ENCODE results near the gene ZC2HC1C. TPM values are rescaled to one million over a fixed set of nuclear protein-coding genes. Genes with fewer than 3 reads are reported as not detected.
"Not testable (repeated sequence)": the region's sequence is repeated elsewhere in the genome, so short reads cannot be mapped to it uniquely, and the experiment has no call there.

Gene ZC2HC1C
- total RNA-seq, 1 experiment from 2014 or later = 1.3 TPM

GRCh38 chr14:75054421-75054820 lies 15.0 kb upstream of the ZC2HC1C start:
- no peak for DNase-seq (ENCODE audit: low read depth)

GRCh38 chr14:75059642-75060041 lies 9.8 kb upstream of the ZC2HC1C start:
- peak; percentile 83 for DNase-seq (ENCODE audit: low read depth)

- no peak for DNase-seq (ENCODE audit: low read depth)
These were observed 9.0 kb upstream of the ZC2HC1C start for GRCh38 chr14:75060420-75060819.

DNA sequence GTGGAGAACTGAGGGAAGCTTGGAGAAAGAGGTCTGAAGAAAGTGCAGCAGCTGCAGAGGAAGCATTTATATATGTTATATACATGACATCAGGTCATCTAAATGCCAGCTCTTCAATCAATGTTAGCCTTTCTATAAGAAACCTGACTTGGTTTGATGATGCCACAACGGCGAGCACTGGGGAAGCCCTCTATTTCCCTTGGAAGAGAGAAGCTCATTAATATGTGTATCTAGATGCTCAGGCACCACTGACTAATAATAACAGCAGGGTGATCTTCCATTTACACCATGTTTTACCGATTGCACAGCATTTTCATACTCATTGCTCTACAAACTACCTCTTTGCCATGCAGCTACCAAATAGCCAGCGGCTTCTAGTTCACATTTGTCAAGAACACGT lies 6.4 kb upstream of the ZC2HC1C start:
- DNase-seq (ENCODE audit: low read depth) = peak; percentile 23

DNA sequence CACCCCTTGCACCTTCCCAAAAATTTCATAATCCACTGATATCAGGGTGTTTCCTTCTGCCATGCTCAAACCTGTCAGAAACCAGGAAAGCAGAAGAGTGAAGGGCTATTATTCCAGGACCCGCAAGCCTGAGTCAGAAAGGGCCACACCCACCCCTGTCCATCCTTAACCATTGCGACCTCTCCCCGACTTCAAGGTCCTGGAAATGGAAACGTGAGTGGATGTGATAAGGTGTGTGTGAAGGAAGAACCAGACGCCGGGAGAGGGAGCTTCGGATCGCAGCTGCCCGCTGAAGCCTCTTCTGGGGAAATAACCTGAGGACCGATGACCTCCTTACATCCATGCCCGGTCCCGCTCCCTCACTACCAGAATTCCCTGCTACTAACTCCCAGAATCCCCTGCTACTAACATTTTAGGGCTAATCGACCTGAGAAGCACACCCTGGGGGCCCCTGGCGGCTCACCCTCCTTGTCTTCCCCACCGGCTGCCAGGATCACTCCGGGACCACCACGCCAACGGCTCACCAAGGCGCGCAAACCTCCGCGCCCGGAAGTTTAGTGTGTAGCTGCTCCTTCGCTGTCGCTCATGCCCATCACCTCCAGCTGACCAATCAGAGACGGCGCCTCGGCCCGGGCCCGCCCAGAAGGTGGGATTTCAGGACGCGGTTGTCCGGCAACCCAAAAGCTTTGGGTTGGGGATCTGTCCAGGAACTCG lies 5.8 kb upstream of the ZC2HC1C start, which contains the start of gene ACYP1:
TSS of gene ACYP1 (minus strand) at position 534 of the 714 bp plus-strand sequence. CDS start at position 63, 471 bp downstream.
- DNase-seq (ENCODE audit: low read depth) = peak; percentile 88

DNA sequence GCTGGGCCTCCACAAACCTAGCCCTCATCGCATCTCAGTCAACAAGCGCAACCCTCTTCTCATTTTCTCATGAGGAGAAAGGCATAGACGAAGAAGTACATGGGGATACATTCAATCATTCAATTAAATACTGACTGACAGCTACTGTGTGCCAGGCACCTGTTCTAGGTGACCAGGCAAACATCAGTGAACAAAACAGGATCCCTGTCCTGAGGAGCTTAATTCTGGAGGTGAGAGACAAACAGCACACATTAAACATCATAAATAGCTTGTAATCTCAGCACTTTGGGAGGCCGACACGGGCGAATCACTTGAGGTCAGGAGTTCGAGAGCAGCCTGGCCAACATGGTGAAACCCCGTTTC lies 5.3 kb upstream of the ZC2HC1C start:
- DNase-seq (ENCODE audit: low read depth) = no peak

DNA sequence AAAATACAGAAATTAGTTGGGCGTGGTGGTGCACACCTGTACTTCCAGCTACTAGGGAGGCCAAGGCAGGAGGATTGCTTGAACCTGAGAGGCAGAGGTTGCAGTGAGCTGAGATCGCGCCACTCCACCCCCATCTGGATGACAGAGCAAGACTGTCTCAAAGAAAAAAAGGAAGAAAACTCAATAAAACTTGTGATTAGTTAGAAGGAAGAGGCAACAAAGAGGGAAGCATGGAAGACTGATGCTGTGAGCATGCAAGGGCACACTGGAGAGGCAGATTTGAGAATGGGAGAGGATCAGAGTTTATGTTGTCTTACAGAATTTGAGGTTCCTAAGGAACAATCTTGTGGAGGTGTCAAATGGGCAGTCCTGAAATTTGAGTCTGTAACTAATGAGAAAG lies 2.8 kb upstream of the ZC2HC1C start:
- DNase-seq (ENCODE audit: low read depth) = no peak

DNA sequence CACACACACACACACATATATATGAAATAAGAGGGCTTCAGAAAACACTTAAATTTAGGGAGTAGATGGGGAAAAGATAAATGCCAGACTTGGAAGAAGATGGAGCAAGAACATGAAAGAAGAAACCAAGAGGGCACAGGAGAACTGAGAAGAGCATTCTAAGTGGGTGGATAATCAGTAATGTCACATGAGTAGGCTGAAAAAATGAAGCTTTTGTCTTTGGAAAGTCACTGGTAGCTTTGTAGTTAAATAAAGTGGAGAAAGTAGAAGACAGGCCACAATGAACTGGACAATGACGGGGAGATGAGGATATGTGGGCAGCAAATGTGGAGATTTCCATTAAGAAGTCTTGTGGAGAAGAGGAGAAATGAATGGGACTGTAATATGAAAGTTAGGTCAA lies 2.2 kb upstream of the ZC2HC1C start:
- DNase-seq (ENCODE audit: low read depth) = no peak

DNA sequence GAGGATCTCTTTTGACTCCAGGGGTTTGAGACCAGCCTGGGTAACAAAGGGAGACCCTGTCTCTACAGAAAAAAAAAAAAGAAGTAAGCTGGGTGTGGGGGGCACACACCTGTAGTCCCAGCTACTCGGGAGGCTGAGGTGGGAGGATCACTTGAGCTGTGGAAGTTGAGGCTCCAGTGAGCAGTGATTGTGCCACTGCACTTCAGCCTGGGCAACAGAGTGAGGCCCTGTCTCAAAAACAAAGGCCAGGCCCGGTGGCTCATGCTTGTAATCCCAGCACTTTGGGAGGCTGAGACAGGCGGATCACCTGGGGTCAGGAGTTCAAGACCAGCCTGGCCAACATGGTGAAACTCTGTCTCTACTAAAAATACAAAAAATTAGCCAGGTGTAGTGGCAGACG lies 1.7 kb upstream of the ZC2HC1C start:
- not testable (repeated sequence) for DNase-seq (ENCODE audit: low read depth)

- peak; percentile 23 for DNase-seq (ENCODE audit: low read depth)
These were observed 934 bp upstream of the ZC2HC1C start for GRCh38 chr14:75068294-75069120.

GRCh38 chr14:75069811-75070145 lies 337 bp downstream of the ZC2HC1C start:
- no peak for DNase-seq (ENCODE audit: low read depth)

- DNase-seq (ENCODE audit: low read depth) = no peak
These were observed 942 bp downstream of the ZC2HC1C start for GRCh38 chr14:75070383-75070782.

- no peak for DNase-seq (ENCODE audit: low read depth)
These were observed 8.4 kb downstream of the ZC2HC1C start for GRCh38 chr14:75077794-75078193.

DNA sequence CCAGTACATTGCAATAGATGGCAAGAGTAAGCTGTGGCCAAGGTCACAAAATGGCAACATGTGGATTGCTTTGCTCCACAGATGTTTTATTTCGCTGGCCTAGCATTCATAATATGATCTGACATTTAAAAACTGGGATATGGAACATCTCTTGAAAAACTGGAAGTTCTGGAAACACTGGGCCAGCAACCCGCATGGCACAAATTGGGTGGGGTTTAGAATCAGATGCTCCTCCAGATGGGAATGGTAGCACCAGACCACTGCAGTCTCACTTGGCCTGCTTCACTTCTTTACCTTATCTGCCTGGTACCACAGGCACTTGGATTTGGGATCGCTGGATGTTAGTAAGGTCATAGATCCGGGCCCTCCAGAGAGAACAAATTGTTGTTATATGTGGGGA lies 10.1 kb downstream of the ZC2HC1C start:
- no peak for DNase-seq (ENCODE audit: low read depth)

DNA sequence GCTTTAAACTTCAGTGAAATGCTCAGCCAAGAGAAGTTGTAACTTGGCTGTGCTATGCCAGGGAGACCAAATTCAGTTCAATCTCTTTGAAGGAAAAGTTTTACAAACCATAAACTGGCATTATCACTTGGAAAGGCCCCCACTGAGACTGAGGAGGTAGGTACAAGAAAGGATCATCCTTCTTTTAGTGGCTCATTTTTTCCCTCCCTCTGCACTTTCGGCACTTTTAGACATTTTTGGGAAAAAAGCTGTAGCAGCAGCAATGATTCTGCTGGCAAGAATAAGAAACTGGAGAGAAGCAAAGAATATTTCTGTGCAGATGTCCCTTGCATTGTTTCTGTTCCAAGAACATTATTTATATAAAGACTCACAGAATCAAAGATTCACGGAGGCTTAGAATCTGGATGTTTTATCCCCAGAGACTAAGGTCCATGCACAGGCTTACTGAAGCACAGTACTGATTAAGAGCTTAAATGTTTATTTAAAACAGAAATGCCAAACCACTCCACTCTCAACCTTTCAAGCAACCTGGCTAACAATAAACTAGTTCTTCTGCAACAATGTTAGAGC lies 12.3 kb downstream of the ZC2HC1C start:
- DNase-seq (ENCODE audit: low read depth) = no peak

- DNase-seq (ENCODE audit: low read depth) = no peak
These were observed 13.8 kb downstream of the ZC2HC1C start for GRCh38 chr14:75083271-75083670.

DNA sequence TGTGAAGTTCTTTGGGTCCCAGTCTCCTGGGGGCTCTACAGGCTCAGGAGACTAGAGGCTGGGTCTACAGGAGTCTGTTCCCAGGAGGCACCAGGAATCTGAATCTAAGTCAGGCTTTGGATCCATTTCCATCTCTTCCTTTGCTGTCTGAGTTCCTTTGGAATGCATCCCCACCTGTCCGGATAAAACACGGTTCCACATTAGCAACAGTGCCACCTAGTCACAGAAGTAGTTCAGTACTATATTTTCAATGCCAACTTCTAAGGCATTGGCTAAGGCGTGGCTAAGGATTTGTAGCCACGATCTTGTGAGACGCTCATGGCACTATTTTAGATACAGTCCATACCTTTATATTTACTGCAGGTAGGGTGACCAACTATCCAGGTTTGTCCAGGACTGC lies 15.1 kb downstream of the ZC2HC1C start:
- DNase-seq (ENCODE audit: low read depth) = peak; percentile 25

DNA sequence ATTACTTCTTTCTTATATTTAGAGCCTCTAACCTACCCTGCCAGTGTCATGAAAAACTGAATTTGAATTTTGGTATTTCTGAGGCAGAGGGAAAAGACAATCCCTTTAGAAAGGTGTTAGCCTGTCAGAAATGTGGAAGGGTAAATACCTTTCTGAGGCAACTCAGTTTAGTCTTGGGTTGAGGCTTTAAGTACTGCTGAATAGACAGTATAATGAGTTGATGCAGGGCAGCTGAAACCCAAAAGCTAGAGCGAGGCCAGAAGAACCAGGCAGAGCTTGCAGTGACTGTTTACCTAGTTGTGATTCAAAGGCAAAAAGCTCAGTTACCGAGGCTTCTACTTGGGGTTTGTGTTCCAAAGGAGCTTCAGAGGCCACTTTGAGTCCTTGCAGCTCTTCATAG lies 18.7 kb downstream of the ZC2HC1C start:
- DNase-seq (ENCODE audit: low read depth) = no peak

DNA sequence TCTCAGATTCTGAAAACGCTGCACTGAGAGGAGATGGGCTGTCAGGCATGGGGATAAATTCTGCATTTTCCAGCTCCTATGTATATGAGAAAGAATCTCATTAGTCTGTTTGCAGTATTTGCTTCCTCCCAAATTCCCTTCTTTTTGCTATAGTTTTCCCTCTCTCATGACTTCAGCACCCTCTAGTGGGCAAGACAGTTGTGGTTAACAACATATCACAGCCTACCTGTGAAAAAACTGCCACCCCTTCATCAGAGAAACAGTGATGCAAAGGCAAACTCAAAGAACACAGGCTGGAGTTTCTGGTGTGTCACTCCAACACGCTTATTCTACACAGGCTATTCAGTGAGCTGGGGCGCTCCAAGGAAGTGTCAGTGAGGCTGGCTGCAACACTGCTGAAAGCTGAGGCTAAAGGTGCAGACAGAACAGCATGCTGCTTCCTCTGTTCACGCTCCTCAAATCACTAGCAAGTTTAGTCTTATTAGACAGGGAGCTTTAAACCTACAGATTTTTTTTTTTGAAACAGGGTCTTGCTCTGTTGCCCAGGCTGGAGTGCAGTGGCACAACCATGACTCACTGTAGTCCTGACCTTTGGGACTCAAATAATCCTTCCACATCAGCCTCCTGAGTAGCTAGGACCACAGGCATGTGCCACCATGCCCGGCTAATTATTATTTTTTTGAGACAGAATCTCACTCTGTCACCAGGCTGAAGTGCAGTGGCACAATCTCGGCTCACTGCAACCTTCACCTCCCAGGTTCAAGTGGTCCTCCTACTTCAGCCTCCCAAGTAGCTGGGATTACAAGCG lies 19.3 kb downstream of the ZC2HC1C start:
- peak; percentile 64 for DNase-seq (ENCODE audit: low read depth)

- no peak for DNase-seq (ENCODE audit: low read depth)
These were observed 20.9 kb downstream of the ZC2HC1C start for GRCh38 chr14:75090353-75090752.

DNA sequence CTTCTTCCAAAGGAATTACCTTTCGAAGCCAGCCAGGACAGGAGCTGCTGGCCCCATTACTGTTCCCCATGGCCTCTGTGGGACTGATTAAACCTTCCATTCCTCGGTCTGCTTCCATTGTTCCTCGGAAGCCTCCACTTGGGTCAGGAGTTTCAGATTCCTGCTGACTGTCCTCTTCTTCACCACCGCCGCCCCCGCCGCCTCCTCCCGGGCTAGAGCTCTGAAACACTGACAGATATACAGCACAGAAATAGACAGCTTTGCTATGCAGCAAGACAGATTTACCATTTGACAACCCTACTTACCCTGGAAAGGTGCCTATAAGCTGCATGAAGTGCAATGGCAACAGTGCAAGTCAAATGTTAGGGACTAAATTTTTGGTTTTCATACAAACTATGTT lies 21.8 kb downstream of the ZC2HC1C start:
- DNase-seq (ENCODE audit: low read depth) = no peak

GRCh38 chr14:75092698-75093097 lies 23.3 kb downstream of the ZC2HC1C start:
- no peak for DNase-seq (ENCODE audit: low read depth)
